ENCODE results near the gene CCT5. TPM values are rescaled to one million over a fixed set of nuclear protein-coding genes. Genes with fewer than 3 reads are reported as not detected.
A peak's percentile ranks its signal among the peaks of the same experiment; 100 is the strongest.

Gene CCT5
- polyA plus RNA-seq, 1 donor (not counting 4 experiments of a cell fraction or from before 2014, with no cell fraction given): 558 TPM

DNA sequence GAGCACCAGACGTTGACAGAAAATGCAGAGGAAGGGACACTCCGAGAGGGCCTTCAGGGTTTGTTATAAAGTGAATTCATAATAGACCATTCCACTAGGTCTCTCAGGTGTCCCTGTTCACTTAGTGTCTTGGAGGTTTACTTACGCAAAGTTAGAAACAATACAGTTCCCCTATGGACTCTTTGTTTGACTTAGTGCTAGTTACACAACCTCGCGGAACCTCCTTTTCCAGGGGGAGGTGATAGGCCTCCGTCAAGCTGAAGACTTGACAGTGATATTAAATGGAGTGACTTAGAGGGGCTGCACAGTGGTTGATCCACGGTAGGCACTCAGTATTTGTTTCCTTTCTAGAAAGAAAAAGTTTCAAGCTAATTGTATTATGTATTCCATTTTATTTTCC, 1.3 kb downstream of the CCT5 start:
- no peak for DNase-seq (ENCODE audit: low read depth, low spot score)
- no peak for FAIRE-seq

DNA sequence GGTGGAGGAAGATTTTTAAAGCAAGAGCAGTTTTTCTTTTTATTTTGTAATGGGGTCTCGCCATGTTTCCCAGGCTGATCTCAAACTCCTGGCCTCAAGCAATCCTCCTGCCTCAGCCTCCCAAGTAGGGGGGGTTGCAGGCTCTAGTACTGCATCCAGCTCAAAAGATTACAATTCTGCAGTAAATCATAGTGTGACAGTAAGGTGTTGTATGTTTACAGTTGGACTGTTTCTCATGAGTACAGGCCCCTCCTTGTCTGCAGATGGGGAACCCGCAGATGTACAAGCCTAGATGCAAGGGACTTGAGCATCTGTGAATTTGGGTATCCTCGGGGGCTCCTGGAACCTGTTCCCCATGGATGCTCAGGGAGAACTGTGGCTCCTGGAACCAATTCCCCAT, 3.3 kb downstream of the CCT5 start:
- H3K27ac ChIP-seq (ENCODE audit: control insufficient read depth, insufficient read depth, low read length): no peak overlapping the region
- H3K79me2 ChIP-seq (ENCODE audit: control insufficient read depth, insufficient read depth, low read length): peaks cover 90% of the 10 kb centered on the region
- peaks cover 2% of the 10 kb centered on the region for H3K9me1 ChIP-seq (ENCODE audit: control insufficient read depth, extremely low read depth, insufficient read depth, low read length)
- no peak overlapping the region for H2AFZ ChIP-seq (ENCODE audit: control insufficient read depth, low read length)
- H3K4me1 ChIP-seq (ENCODE audit: control insufficient read depth, extremely low read depth, insufficient read depth, low read length): peaks cover 18% of the 10 kb centered on the region
- H4K20me1 ChIP-seq (ENCODE audit: control insufficient read depth, extremely low read depth, insufficient read depth, low read length): no peaks in the 10 kb centered on the region
- TF ChIP-seq, protein P1, sequence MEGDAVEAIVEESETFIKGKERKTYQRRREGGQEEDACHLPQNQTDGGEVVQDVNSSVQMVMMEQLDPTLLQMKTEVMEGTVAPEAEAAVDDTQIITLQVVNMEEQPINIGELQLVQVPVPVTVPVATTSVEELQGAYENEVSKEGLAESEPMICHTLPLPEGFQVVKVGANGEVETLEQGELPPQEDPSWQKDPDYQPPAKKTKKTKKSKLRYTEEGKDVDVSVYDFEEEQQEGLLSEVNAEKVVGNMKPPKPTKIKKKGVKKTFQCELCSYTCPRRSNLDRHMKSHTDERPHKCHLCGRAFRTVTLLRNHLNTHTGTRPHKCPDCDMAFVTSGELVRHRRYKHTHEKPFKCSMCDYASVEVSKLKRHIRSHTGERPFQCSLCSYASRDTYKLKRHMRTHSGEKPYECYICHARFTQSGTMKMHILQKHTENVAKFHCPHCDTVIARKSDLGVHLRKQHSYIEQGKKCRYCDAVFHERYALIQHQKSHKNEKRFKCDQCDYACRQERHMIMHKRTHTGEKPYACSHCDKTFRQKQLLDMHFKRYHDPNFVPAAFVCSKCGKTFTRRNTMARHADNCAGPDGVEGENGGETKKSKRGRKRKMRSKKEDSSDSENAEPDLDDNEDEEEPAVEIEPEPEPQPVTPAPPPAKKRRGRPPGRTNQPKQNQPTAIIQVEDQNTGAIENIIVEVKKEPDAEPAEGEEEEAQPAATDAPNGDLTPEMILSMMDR (optimal IDR thresholded peaks at IDR 0.05 in 1 of 3, IDR thresholded peaks at IDR 0.05 in 1 of 3, conservative IDR thresholded peaks at IDR 0.05 in 1 of 3; ENCODE audit: extremely low read depth in 1 of 3, insufficient read depth in 2 of 3, low read length in 3 of 3): no peak
- no peak for TF ChIP-seq EZH2 (IDR thresholded peaks at IDR 0.05; ENCODE audit: low read length)
- no peak overlapping the region for H3K4me2 ChIP-seq (ENCODE audit: control insufficient read depth, extremely low read depth, insufficient read depth, low read depth, low read length)
- no peak overlapping the region for H3K4me3 ChIP-seq (ENCODE audit: control insufficient read depth in 2 of 3, extremely low read depth in 1 of 3, insufficient read depth in 2 of 3, low read depth in 1 of 3, low read length in 3 of 3)
- DNase-seq (ENCODE audit: low read depth, low spot score) (no peak), FAIRE-seq (no peak)
- H3K9me3 ChIP-seq (ENCODE audit: control insufficient read depth, low read depth, low read length): no peaks in the 10 kb centered on the region
- H3K36me3 ChIP-seq (ENCODE audit: control insufficient read depth in 2 of 2, extremely low read depth in 1 of 2, insufficient read depth in 2 of 2, low read length in 2 of 2): peaks cover 30 to 42% of the 10 kb centered on the region in 2 experiments
- dilution Hi-C loops (cut with MboI; ENCODE audit: extremely low pct_ligation_motif_present, low sequenced_read_pairs): no loop called here
- no peaks in the 10 kb centered on the region for H3K27me3 ChIP-seq (ENCODE audit: control insufficient read depth, extremely low read depth, insufficient read depth, low read length)
- no peak overlapping the region for H3K9ac ChIP-seq (ENCODE audit: control insufficient read depth, extremely low read depth, insufficient read depth, low read length)

More for the DNA sequence above, 1.3 kb downstream of the CCT5 start:
- Histone ChIP-seq H4K20me1 (ENCODE audit: control insufficient read depth, extremely low read depth, insufficient read depth, low read length) (no peaks in the 10 kb centered on the region), H3K4me2 (ENCODE audit: control insufficient read depth, extremely low read depth, insufficient read depth, low read depth, low read length) (peak overlapping the region; percentile 92), H3K79me2 (ENCODE audit: control insufficient read depth, insufficient read depth, low read length) (peaks cover 82% of the 10 kb centered on the region), H3K4me3 (ENCODE audit: control insufficient read depth in 2 of 3, extremely low read depth in 1 of 3, insufficient read depth in 2 of 3, low read depth in 1 of 3, low read length in 3 of 3) (peak overlapping the region; percentile 72 to 85 (median 85)), H3K9ac (ENCODE audit: control insufficient read depth, extremely low read depth, insufficient read depth, low read length) (peak overlapping the region; percentile 94), H3K4me1 (ENCODE audit: control insufficient read depth, extremely low read depth, insufficient read depth, low read length) (peaks cover 27% of the 10 kb centered on the region), H3K9me1 (ENCODE audit: control insufficient read depth, extremely low read depth, insufficient read depth, low read length) (peaks cover 2% of the 10 kb centered on the region), H3K27ac (ENCODE audit: control insufficient read depth, insufficient read depth, low read length) (peak overlapping the region; percentile 98), H2AFZ (ENCODE audit: control insufficient read depth, low read length) (no peak overlapping the region), H3K9me3 (ENCODE audit: control insufficient read depth, low read depth, low read length) (no peaks in the 10 kb centered on the region), H3K36me3 (ENCODE audit: control insufficient read depth in 2 of 2, extremely low read depth in 1 of 2, insufficient read depth in 2 of 2, low read length in 2 of 2) (peaks cover 18 to 25% of the 10 kb centered on the region in 2 experiments), H3K27me3 (ENCODE audit: control insufficient read depth, extremely low read depth, insufficient read depth, low read length) (no peaks in the 10 kb centered on the region)
- dilution Hi-C loops (cut with MboI; ENCODE audit: extremely low pct_ligation_motif_present, low sequenced_read_pairs): no loop called here
- no peak for TF ChIP-seq EZH2 (IDR thresholded peaks at IDR 0.05; ENCODE audit: low read length)
- TF ChIP-seq, protein P1 (optimal IDR thresholded peaks at IDR 0.05 in 1 of 3, IDR thresholded peaks at IDR 0.05 in 1 of 3, conservative IDR thresholded peaks at IDR 0.05 in 1 of 3; ENCODE audit: extremely low read depth in 1 of 3, insufficient read depth in 2 of 3, low read length in 3 of 3): no peak

Data from keratinocyte (primary cell).